ENCODE measurements around the gene ADNP.

Gene ADNP

DNA sequence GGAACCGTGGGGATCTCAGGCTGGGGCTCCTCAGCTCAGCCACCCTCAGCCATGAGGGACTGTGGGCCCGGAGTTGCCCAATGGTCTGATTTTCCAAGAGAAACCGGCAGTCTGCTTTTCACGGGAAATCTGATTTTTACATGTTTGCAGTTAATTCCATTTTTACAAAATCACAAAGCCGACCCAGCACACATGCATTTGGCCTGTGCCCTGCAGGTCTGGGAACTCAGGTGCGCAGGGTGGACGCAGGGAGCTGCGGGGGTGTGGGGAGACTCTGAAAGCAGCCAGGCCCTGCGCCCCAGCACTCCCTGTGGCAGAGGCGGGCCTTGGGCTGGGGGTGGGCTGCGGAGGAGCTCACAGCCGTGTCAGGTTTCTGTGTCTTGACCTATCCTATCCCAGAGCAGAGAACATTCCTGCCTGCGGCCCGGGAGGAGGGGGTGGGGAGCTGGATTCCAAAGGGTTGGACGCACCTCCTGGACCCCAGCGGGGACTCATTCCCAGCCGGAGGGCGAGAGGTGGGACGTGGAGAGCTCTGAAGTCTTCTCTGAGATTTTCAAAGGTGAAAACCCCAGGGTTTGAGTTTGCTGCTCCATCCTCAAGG lies 60.6 kb downstream of the ADNP start:
- H3K4ac ChIP-seq (ENCODE audit: low read depth, low read length): no peak overlapping the region
- peaks cover 4% of the 10 kb centered on the region for H3K79me2 ChIP-seq (ENCODE audit: control insufficient read depth, insufficient read depth, low read length, poor library complexity)
- H3K27ac ChIP-seq (ENCODE audit: low read depth, low read length): peak overlapping the region; percentile 96
- H2AFZ ChIP-seq (ENCODE audit: insufficient read depth, low read length, poor library complexity): peak overlapping the region; percentile 63
- peaks cover 2% of the 10 kb centered on the region for H3K9me3 ChIP-seq (ENCODE audit: insufficient read depth, low read depth, low read length)
- H3K36me3 ChIP-seq (ENCODE audit: control insufficient read depth in 1 of 2, insufficient read depth in 2 of 2, low read length in 2 of 2): no peaks in the 10 kb centered on the region
- H2BK5ac ChIP-seq (ENCODE audit: low read depth, low read length, poor library complexity): peak overlapping the region; percentile 95
- H2BK120ac ChIP-seq (ENCODE audit: insufficient read depth, low read length, poor library complexity): peak overlapping the region; percentile 96
- peak overlapping the region; percentile 87 for H4K8ac ChIP-seq (ENCODE audit: low read depth, low read length)
- peak overlapping the region; percentile 83 for H3K18ac ChIP-seq (ENCODE audit: low read length)
- no peak for DNase-seq
- peak overlapping the region; percentile 57 for H3K4me2 ChIP-seq (ENCODE audit: low read length)
- H2BK12ac ChIP-seq (ENCODE audit: low read length): peak overlapping the region; percentile 88
- WGBS (ENCODE audit: extremely low coverage, insufficient coverage, insufficient read length): no CpG with 5 or more reads among the region's 19 CpGs
- peak overlapping the region; percentile 79 for H3K14ac ChIP-seq (ENCODE audit: low read length)
- H3K79me1 ChIP-seq (ENCODE audit: low read length): peaks cover 16% of the 10 kb centered on the region
- peak overlapping the region; percentile 74 for H2AK5ac ChIP-seq (ENCODE audit: low read length)
- H4K91ac ChIP-seq (ENCODE audit: low read depth, low read length): peak overlapping the region; percentile 91
- no peak overlapping the region for H3K9ac ChIP-seq (ENCODE audit: low read length)
- no peak overlapping the region for H3K23ac ChIP-seq (ENCODE audit: low read length)
- no peak overlapping the region for H3K4me3 ChIP-seq (ENCODE audit: low read depth, low read length)
- peak overlapping the region; percentile 73 for H4K12ac ChIP-seq (ENCODE audit: low read depth, low read length)
- H3K4me1 ChIP-seq (ENCODE audit: control insufficient read depth in 1 of 2, insufficient read depth in 2 of 2, low read length in 2 of 2): peaks cover 22 to 39% of the 10 kb centered on the region in 2 experiments
- H3K27me3 ChIP-seq (ENCODE audit: insufficient read depth, low read length): no peaks in the 10 kb centered on the region

DNA sequence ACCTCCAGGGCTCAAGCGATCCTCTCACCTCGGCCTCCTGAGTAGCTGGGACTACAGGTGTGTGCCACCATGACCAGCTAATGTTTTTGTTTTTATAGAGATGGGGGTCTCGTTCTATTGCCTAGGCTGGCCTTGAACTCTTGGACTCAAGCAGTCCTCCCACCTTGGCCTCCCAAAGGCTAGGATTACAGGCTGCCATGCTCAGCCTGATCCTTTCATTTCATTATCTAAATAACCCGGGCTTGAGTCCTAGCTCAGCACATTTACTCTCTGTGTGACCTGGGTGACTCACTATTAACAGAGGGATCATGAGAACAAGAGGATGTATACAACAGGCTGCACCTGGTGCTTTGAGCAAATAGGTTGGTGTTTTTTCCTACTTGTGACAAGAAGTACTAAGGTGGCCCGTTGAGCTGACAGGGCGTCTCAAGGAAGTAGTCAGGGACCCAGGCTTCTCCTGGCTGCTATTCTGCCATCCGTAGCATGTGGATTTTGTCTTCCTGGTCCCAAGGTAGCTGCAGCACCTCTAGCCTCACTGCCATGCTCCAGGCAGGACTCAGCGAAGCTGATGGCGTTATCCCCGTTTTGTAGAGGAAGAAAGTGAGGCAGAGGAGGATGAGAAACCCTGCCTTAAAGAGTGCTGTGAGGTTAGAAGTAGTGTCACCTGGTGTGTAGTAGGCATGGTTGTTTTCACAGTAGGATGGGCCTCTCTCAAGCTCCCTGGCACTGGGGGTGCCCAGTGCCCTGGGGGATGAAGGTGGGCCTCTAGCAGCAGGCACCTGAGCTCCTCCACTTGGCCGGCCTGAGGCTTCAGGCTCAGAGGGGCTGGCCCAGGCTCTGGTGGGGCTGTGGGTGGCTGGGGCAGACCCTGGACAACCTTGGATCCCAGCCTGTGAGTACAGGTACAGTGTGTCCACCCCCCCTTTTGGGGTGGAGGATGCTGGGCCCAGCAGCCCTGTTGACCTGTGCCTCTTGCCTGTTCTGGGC lies 62.4 kb downstream of the ADNP start:
- Histone ChIP-seq H3K23ac (ENCODE audit: low read length) (no peak overlapping the region), H3K4ac (ENCODE audit: low read depth, low read length) (no peak overlapping the region), H3K4me3 (ENCODE audit: low read depth, low read length) (no peak overlapping the region), H3K27ac (ENCODE audit: low read depth, low read length) (no peak overlapping the region), H3K4me2 (ENCODE audit: low read length) (no peak overlapping the region), H3K9ac (ENCODE audit: low read length) (no peak overlapping the region), H2BK5ac (ENCODE audit: low read depth, low read length, poor library complexity) (no peak overlapping the region), H3K9me3 (ENCODE audit: insufficient read depth, low read depth, low read length) (peaks cover 2% of the 10 kb centered on the region), H4K8ac (ENCODE audit: low read depth, low read length) (no peak overlapping the region), H3K79me2 (ENCODE audit: control insufficient read depth, insufficient read depth, low read length, poor library complexity) (peaks cover 4% of the 10 kb centered on the region), H2BK12ac (ENCODE audit: low read length) (peak overlapping the region; percentile 29), H2BK120ac (ENCODE audit: insufficient read depth, low read length, poor library complexity) (no peak overlapping the region), H3K4me1 (ENCODE audit: control insufficient read depth in 1 of 2, insufficient read depth in 2 of 2, low read length in 2 of 2) (peaks cover 22 to 34% of the 10 kb centered on the region in 2 experiments), H2AK5ac (ENCODE audit: low read length) (peak overlapping the region; percentile 75), H3K36me3 (ENCODE audit: control insufficient read depth in 1 of 2, insufficient read depth in 2 of 2, low read length in 2 of 2) (no peaks in the 10 kb centered on the region), H3K27me3 (ENCODE audit: insufficient read depth, low read length) (no peaks in the 10 kb centered on the region), H4K12ac (ENCODE audit: low read depth, low read length) (no peak overlapping the region), H3K18ac (ENCODE audit: low read length) (peak overlapping the region; percentile 48), H4K91ac (ENCODE audit: low read depth, low read length) (peak overlapping the region; percentile 52), H2AFZ (ENCODE audit: insufficient read depth, low read length, poor library complexity) (no peak overlapping the region), H3K79me1 (ENCODE audit: low read length) (peaks cover 16% of the 10 kb centered on the region), H3K14ac (ENCODE audit: low read length) (no peak overlapping the region)
- WGBS (ENCODE audit: extremely low coverage, insufficient coverage, insufficient read length): no CpG with 5 or more reads among the region's 11 CpGs
- DNase-seq: no peak

DNA sequence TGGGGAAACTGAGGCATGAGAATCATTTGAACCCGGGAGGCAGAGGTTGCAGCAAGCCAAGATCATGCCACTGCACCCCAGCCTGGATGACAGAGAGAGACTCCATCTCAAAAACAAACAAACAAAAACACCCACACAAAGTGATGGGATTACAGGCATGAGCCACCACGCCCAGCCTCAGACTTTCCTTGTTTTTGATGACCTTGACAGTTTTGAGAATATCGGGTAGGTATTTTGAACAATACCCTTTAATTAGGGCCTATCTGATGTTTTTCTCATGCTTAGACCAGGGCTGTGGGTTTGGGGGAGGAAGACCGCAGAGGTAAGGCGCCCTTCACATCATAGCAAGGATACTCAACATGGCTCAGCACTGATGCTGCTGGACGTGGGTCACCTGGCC lies 63.4 kb downstream of the ADNP start:
- no peak overlapping the region for H3K18ac ChIP-seq (ENCODE audit: low read length)
- H3K4me3 ChIP-seq (ENCODE audit: low read depth, low read length): no peak overlapping the region
- H3K4me1 ChIP-seq (ENCODE audit: control insufficient read depth in 1 of 2, insufficient read depth in 2 of 2, low read length in 2 of 2): peaks cover 19 to 24% of the 10 kb centered on the region in 2 experiments
- no peak overlapping the region for H3K9ac ChIP-seq (ENCODE audit: low read length)
- H2BK5ac ChIP-seq (ENCODE audit: low read depth, low read length, poor library complexity): no peak overlapping the region
- H3K79me1 ChIP-seq (ENCODE audit: low read length): peaks cover 16% of the 10 kb centered on the region
- H2AK5ac ChIP-seq (ENCODE audit: low read length): no peak overlapping the region
- peaks cover 4% of the 10 kb centered on the region for H3K79me2 ChIP-seq (ENCODE audit: control insufficient read depth, insufficient read depth, low read length, poor library complexity)
- no peak overlapping the region for H2AFZ ChIP-seq (ENCODE audit: insufficient read depth, low read length, poor library complexity)
- no peaks in the 10 kb centered on the region for H3K36me3 ChIP-seq (ENCODE audit: control insufficient read depth in 1 of 2, insufficient read depth in 2 of 2, low read length in 2 of 2)
- H3K4me2 ChIP-seq (ENCODE audit: low read length): no peak overlapping the region
- H3K9me3 ChIP-seq (ENCODE audit: insufficient read depth, low read depth, low read length): no peaks in the 10 kb centered on the region
- no peak overlapping the region for H2BK12ac ChIP-seq (ENCODE audit: low read length)
- no peak overlapping the region for H4K8ac ChIP-seq (ENCODE audit: low read depth, low read length)
- H3K23ac ChIP-seq (ENCODE audit: low read length): peak overlapping the region; percentile 35
- no CpG with 5 or more reads among the region's 6 CpGs for WGBS (ENCODE audit: extremely low coverage, insufficient coverage, insufficient read length)
- H2BK120ac ChIP-seq (ENCODE audit: insufficient read depth, low read length, poor library complexity): no peak overlapping the region
- DNase-seq: no peak
- no peak overlapping the region for H3K27ac ChIP-seq (ENCODE audit: low read depth, low read length)
- H3K4ac ChIP-seq (ENCODE audit: low read depth, low read length): no peak overlapping the region
- H3K14ac ChIP-seq (ENCODE audit: low read length): no peak overlapping the region
- H3K27me3 ChIP-seq (ENCODE audit: insufficient read depth, low read length): no peaks in the 10 kb centered on the region
- H4K91ac ChIP-seq (ENCODE audit: low read depth, low read length): no peak overlapping the region
- no peak overlapping the region for H4K12ac ChIP-seq (ENCODE audit: low read depth, low read length)

DNA sequence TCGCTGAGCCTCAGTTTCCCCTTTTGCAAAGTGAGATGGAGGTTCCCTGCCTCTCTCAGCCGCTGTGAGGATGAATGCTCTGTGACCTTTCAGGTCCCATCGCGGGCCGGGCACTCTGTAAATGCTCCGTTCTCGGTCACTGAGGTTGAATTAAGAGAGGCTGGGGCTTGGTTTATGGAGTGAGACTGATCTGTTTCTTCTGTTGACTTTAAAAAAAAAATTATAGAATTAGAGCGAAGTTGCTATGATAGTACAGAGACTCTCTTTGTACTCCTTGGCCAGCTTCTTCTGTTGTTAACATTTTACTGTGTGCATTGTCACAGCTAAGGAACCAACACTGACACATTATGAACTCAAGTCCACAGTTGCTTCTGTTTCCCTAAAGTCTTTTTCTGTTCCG lies 64.4 kb downstream of the ADNP start:
- Histone ChIP-seq H4K8ac (ENCODE audit: low read depth, low read length) (no peak overlapping the region), H3K4me3 (ENCODE audit: low read depth, low read length) (no peak overlapping the region), H3K79me1 (ENCODE audit: low read length) (peaks cover 14% of the 10 kb centered on the region), H3K4ac (ENCODE audit: low read depth, low read length) (no peak overlapping the region), H3K27me3 (ENCODE audit: insufficient read depth, low read length) (no peaks in the 10 kb centered on the region), H3K4me1 (ENCODE audit: control insufficient read depth in 1 of 2, insufficient read depth in 2 of 2, low read length in 2 of 2) (peaks cover 14 to 20% of the 10 kb centered on the region in 2 experiments), H2AK5ac (ENCODE audit: low read length) (no peak overlapping the region), H2BK12ac (ENCODE audit: low read length) (no peak overlapping the region), H3K18ac (ENCODE audit: low read length) (no peak overlapping the region), H3K9me3 (ENCODE audit: insufficient read depth, low read depth, low read length) (no peaks in the 10 kb centered on the region), H3K36me3 (ENCODE audit: control insufficient read depth in 1 of 2, insufficient read depth in 2 of 2, low read length in 2 of 2) (no peaks in the 10 kb centered on the region), H2BK120ac (ENCODE audit: insufficient read depth, low read length, poor library complexity) (no peak overlapping the region), H3K14ac (ENCODE audit: low read length) (no peak overlapping the region), H3K4me2 (ENCODE audit: low read length) (no peak overlapping the region), H3K27ac (ENCODE audit: low read depth, low read length) (no peak overlapping the region), H3K79me2 (ENCODE audit: control insufficient read depth, insufficient read depth, low read length, poor library complexity) (peaks cover 4% of the 10 kb centered on the region), H3K9ac (ENCODE audit: low read length) (no peak overlapping the region), H4K91ac (ENCODE audit: low read depth, low read length) (no peak overlapping the region), H2BK5ac (ENCODE audit: low read depth, low read length, poor library complexity) (no peak overlapping the region), H4K12ac (ENCODE audit: low read depth, low read length) (no peak overlapping the region), H2AFZ (ENCODE audit: insufficient read depth, low read length, poor library complexity) (no peak overlapping the region), H3K23ac (ENCODE audit: low read length) (no peak overlapping the region)
- DNase-seq: no peak
- WGBS (ENCODE audit: extremely low coverage, insufficient coverage, insufficient read length): no CpG with 5 or more reads among the region's 9 CpGs

Data from trophoblast cell (in vitro differentiated cells and primary cell).